HG03439 (cell line): ENCODE data around the gene SRGAP3.

ENCODE experiments used
- ATAC-seq: cut with Tn5 transposase; IDR thresholded peaks from one replicate; pipeline ENCODE4 v1.9.1; 2021; ENCODE audit warnings: mild to moderate bottlenecking, moderate library complexity; ENCODE audit not compliant: unreplicated experiment

SRGAP3 gene

GRCh38 chr3:8978551-8978950, 270.9 kb downstream of the SRGAP3 start:
- ATAC-seq = no peak

- no peak for ATAC-seq
These were observed 272.8 kb downstream of the SRGAP3 start for GRCh38 chr3:8976540-8977182.

GRCh38 chr3:8975081-8976020, 274.1 kb downstream of the SRGAP3 start:
- ATAC-seq = no peak

GRCh38 chr3:8974458-8974857, 275.0 kb downstream of the SRGAP3 start:
- no peak for ATAC-seq

- no peak for ATAC-seq
These were observed 276.8 kb downstream of the SRGAP3 start for GRCh38 chr3:8972639-8973038.

GRCh38 chr3:8970971-8971589, 278.4 kb downstream of the SRGAP3 start:
- ATAC-seq = peak; percentile 65

GRCh38 chr3:8969241-8969640, 280.2 kb downstream of the SRGAP3 start:
- ATAC-seq = no peak

- ATAC-seq = no peak
These were observed 281.0 kb downstream of the SRGAP3 start for GRCh38 chr3:8968375-8968882.

- no peak for ATAC-seq
These were observed 281.9 kb downstream of the SRGAP3 start for GRCh38 chr3:8967553-8967952.

GRCh38 chr3:8966820-8967348, 282.6 kb downstream of the SRGAP3 start:
- no peak for ATAC-seq

- no peak for ATAC-seq
These were observed 283.2 kb downstream of the SRGAP3 start for GRCh38 chr3:8966150-8966819.

GRCh38 chr3:8964436-8965370, 284.7 kb downstream of the SRGAP3 start:
- no peak for ATAC-seq

GRCh38 chr3:8963137-8963853, 286.2 kb downstream of the SRGAP3 start, which contains the start of gene RAD18:
TSS of gene RAD18 (minus strand) at chr3:8963472. CDS start at chr3:8963385, 87 bp downstream.
- peak; percentile 95 for ATAC-seq

- no peak for ATAC-seq
These were observed 287.1 kb downstream of the SRGAP3 start for GRCh38 chr3:8962226-8962861.

- ATAC-seq = no peak
These were observed 289.8 kb downstream of the SRGAP3 start for GRCh38 chr3:8959668-8960067.

GRCh38 chr3:8954938-8955763, 294.3 kb downstream of the SRGAP3 start:
- ATAC-seq = peak; percentile 83

- no peak for ATAC-seq
These were observed 296.1 kb downstream of the SRGAP3 start for GRCh38 chr3:8953313-8953712.
